ENCODE measurements around the gene MGAT5. TPM values are rescaled to one million over a fixed set of nuclear protein-coding genes. Genes with fewer than 3 reads are reported as not detected.

The MGAT5 gene
- total and polyA plus RNA-seq, 2 donors from 2014 or later = 14.3 to 40.9 TPM

DNA sequence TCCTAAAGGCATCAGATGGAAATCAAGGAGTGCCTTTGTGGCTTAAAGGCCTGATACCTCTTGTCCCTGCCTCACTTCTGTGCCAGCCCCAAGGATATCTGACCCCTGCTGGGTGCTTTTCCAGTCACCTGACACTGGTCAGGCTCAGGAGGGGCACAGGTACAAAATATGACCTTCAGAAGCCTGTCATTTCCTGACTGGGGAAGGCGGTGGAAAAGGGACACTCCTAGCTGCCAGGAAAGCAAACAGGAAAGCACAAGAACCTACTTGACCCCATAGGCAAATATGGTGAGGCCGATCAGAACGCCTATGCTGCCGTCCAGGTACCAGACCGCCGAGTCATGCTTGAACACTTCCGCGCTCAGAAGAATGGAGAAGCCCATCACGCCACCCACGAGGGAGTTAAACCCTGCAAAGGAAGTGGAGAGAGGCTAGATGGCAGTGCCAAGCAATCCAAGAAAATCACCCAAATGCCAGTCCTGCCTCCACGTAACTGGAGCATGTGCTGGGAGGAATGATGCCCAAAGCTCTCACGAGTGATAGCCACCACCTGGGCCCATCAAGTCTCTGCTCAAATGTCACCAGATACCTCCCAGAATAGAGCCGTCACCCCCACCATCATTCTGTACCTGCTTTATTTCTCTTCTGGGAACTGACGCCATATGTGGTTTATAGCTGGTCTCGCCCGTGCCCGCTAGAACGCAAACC is 204.0 kb downstream of the MGAT5 start:
- H3K9ac ChIP-seq (ENCODE audit: low read length in 3 of 3) = no peak overlapping the region
- DNase-seq (peak in 1 of 5 donors; percentile 26), FAIRE-seq (no peak)
- TF ChIP-seq CTCF (IDR thresholded peaks at IDR 0.05; ENCODE audit: borderline replicate concordance, extremely low read depth, insufficient read depth) = no peak
- no peaks in the 10 kb centered on the region for H3K9me3 ChIP-seq (ENCODE audit: control insufficient read depth in 2 of 3, insufficient read depth in 1 of 3, low read length in 3 of 3)
- H3K27ac ChIP-seq (ENCODE audit: low read depth in 2 of 2, low read length in 2 of 2) = no peak overlapping the region
- no peaks in the 10 kb centered on the region for H3K36me3 ChIP-seq (ENCODE audit: control insufficient read depth in 2 of 3, insufficient read depth in 3 of 3, low read length in 3 of 3)
- no peak overlapping the region for H3K4me3 ChIP-seq (ENCODE audit: low read length in 3 of 3)
- H3K4me1 ChIP-seq (ENCODE audit: control insufficient read depth in 2 of 3, insufficient read depth in 2 of 3, low read depth in 1 of 3, low read length in 3 of 3) = peaks cover 0 to 20% (median 11%) of the 10 kb centered on the region in 3 donors
- intact Hi-C loops (cut with DNase I) = no loop called here
- no peaks in the 10 kb centered on the region for H3K27me3 ChIP-seq (ENCODE audit: control insufficient read depth, insufficient read depth, low read length)

DNA sequence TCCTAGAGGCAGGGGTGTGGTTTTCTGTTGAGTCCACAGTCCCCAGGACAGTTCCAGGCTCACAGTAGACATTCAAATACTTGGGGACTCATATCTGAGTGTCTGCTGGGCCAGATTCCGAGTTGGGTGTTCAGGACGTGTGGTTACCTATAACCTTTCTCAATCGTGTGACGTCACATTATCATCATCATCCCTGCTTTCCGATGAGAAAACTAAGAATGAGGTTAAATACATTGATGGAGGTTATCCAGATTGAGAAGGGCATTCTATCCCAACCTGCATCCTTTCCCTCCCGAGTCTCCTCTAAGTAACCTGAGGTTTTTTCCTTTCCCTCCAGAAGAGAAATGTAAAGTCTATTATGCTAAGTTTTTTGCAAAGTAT is 204.6 kb downstream of the MGAT5 start:
- no peak overlapping the region for H3K4me3 ChIP-seq (ENCODE audit: low read length in 3 of 3)
- H3K27me3 ChIP-seq (ENCODE audit: control insufficient read depth, insufficient read depth, low read length) = no peaks in the 10 kb centered on the region
- no peak overlapping the region for H3K27ac ChIP-seq (ENCODE audit: low read depth in 2 of 2, low read length in 2 of 2)
- H3K4me1 ChIP-seq (ENCODE audit: control insufficient read depth in 2 of 3, insufficient read depth in 2 of 3, low read depth in 1 of 3, low read length in 3 of 3) = peaks cover 0 to 20% (median 11%) of the 10 kb centered on the region in 3 donors
- no peaks in the 10 kb centered on the region for H3K36me3 ChIP-seq (ENCODE audit: control insufficient read depth in 2 of 3, insufficient read depth in 3 of 3, low read length in 3 of 3)
- no peak overlapping the region for H3K9ac ChIP-seq (ENCODE audit: low read length in 3 of 3)
- intact Hi-C loops (cut with DNase I) = no loop called here
- DNase-seq (no peak), FAIRE-seq (no peak)
- no peak for TF ChIP-seq CTCF (IDR thresholded peaks at IDR 0.05; ENCODE audit: borderline replicate concordance, extremely low read depth, insufficient read depth)
- no peaks in the 10 kb centered on the region for H3K9me3 ChIP-seq (ENCODE audit: control insufficient read depth in 2 of 3, insufficient read depth in 1 of 3, low read length in 3 of 3)

DNA sequence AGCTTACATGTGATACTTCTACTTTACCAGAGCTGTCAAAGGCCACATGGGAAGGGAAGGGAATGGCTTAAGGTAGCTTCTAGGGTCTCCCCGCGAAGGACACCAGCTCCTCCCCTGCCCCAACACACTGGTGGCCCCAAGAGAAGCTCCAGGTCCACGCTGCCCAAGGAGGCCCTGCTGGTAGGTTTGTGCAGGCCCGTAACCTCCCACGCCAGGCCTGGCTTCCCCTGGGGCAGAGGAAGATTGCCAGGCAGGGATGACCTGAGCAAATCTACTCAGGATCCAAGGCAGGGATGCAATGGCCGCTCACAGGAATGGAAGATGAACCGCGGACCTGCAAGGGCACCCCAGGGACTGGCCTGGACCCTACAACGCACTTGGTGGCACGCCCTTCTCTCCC is 205.1 kb downstream of the MGAT5 start:
- Histone ChIP-seq H3K36me3 (ENCODE audit: control insufficient read depth in 2 of 3, insufficient read depth in 3 of 3, low read length in 3 of 3) (no peaks in the 10 kb centered on the region), H3K27me3 (ENCODE audit: control insufficient read depth, insufficient read depth, low read length) (no peaks in the 10 kb centered on the region), H3K9me3 (ENCODE audit: control insufficient read depth in 2 of 3, insufficient read depth in 1 of 3, low read length in 3 of 3) (no peaks in the 10 kb centered on the region), H3K9ac (ENCODE audit: low read length in 3 of 3) (no peak overlapping the region), H3K4me1 (ENCODE audit: control insufficient read depth in 2 of 3, insufficient read depth in 2 of 3, low read depth in 1 of 3, low read length in 3 of 3) (peaks cover 0 to 17% (median 6%) of the 10 kb centered on the region in 3 donors), H3K4me3 (ENCODE audit: low read length in 3 of 3) (no peak overlapping the region), H3K27ac (ENCODE audit: low read depth in 2 of 2, low read length in 2 of 2) (no peak overlapping the region)
- DNase-seq (peak in 1 of 5 donors; percentile 20), FAIRE-seq (no peak)
- TF ChIP-seq CTCF (IDR thresholded peaks at IDR 0.05; ENCODE audit: borderline replicate concordance, extremely low read depth, insufficient read depth) = no peak
- intact Hi-C loops (cut with DNase I) = no loop called here
